ENCODE measurements around the gene POLDIP3.
"Not testable (repeated sequence)": the region's sequence is repeated elsewhere in the genome, so short reads cannot be mapped to it uniquely, and the experiment has no call there.

POLDIP3 gene

DNA sequence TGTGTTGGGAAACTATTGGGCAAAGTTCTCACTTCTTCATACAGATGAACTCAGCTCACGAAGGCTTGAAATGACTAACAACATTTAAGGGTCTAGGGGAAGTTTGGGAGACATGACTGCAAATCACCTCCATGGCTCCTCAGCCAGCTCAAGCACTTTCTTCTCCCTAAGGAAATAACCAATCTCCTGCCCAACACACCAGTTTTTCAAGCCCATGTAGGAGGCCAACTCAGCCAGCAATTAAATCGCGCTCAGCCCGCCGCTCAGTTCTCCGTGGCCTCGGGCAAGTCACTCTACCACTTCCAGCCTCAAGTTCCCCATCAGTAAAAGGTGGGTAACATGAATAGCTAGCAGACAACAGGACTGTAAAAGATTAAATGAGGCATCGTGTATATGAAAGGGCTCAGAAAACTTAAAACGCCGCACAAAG is 796 bp downstream of the POLDIP3 start:
- H3K4me3 ChIP-seq (ENCODE audit: low read depth, low read length): peak overlapping the region; percentile 72
- TF ChIP-seq, protein P1, sequence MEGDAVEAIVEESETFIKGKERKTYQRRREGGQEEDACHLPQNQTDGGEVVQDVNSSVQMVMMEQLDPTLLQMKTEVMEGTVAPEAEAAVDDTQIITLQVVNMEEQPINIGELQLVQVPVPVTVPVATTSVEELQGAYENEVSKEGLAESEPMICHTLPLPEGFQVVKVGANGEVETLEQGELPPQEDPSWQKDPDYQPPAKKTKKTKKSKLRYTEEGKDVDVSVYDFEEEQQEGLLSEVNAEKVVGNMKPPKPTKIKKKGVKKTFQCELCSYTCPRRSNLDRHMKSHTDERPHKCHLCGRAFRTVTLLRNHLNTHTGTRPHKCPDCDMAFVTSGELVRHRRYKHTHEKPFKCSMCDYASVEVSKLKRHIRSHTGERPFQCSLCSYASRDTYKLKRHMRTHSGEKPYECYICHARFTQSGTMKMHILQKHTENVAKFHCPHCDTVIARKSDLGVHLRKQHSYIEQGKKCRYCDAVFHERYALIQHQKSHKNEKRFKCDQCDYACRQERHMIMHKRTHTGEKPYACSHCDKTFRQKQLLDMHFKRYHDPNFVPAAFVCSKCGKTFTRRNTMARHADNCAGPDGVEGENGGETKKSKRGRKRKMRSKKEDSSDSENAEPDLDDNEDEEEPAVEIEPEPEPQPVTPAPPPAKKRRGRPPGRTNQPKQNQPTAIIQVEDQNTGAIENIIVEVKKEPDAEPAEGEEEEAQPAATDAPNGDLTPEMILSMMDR (IDR thresholded peaks at IDR 0.05; ENCODE audit: low read depth, low read length): no peak

DNA sequence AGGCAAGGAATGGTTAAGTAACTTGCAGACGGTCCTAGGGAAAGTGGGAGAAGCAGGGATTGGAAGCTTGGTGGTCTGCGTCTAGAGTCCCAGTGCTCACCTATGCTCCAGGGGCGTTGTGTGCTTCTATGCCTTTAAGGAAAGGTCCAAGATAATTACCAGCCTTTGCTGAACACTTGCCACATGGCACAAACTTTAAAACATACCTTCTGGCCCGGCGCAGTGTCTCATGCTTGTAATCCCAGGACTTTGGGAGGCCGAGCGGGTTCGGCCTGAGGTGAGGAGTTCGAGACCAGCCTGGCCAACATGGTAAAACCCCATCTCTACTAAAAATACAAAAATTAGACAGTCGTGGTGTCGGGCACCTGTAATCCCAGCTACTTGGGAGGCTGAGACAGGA is 2.3 kb downstream of the POLDIP3 start:
- no peak overlapping the region for H3K4me3 ChIP-seq (ENCODE audit: low read depth, low read length)
- TF ChIP-seq, protein P1 (IDR thresholded peaks at IDR 0.05; ENCODE audit: low read depth, low read length): no peak

DNA sequence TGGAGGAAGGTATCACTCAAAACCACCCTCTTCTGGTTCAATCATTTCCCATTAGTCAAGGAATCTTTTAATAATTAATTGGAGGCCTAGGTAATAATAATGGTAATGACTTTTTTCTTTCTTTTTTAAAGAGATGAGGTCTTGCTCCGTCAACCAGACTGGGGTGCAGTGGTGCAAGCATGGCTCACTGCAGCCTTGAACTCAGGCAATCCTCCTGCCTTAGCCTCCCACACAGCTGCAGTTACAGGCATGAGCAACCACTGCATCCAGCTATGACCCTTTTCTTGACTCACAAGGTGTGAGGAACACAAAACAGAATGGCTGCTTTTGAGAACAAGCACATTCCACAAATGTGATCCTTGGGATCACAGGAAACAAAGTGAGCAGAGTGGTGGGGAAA is 3.6 kb downstream of the POLDIP3 start:
- no peak overlapping the region for H3K4me3 ChIP-seq (ENCODE audit: low read depth, low read length)
- TF ChIP-seq, protein P1 (IDR thresholded peaks at IDR 0.05; ENCODE audit: low read depth, low read length): no peak

DNA sequence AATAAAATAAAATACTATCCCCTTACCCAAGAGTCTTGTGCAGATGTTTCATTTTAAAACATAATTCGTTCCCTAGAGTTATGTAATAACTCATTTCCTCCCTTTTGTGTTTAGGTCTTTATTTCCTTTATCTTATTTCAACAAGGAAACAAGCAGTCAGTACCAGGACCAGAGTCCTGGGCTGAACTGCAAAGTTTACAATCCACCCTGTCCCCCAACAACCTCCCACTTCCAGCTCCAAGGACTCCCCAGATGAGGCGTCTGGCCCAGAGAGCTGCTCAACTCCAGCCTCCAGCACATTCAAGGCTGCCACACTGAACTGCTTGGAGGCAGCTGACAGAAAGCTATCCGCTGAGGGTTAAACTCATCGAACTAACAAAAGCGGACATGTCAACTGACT is 4.5 kb downstream of the POLDIP3 start:
- TF ChIP-seq, protein P1 (IDR thresholded peaks at IDR 0.05; ENCODE audit: low read depth, low read length): no peak
- H3K4me3 ChIP-seq (ENCODE audit: low read depth, low read length): no peak overlapping the region

DNA sequence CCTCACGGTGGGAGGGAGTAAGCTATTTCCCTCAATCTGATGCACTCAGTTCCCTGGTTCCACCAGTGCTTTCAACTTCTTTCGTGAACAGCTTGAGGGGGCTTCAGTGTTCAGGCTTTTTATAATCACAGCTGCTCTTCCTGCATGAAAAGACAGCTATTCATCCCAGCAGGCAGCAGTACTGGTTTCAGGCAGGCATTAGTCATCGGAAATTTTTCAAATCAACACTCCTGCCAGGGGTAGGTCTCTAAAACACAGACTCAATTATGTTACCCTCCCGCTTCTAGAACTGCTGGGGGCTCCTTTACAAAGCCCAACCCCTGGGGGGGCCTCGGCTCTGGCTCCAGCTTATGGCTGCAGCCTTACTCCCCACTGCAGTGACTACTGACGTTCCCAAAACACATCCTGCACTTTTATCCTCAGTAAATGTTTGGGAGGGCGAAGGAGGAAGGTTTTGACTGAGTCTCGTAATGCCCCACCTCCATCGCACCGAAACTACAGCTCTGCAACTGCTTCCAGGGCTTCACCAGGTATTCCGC is 5.8 kb downstream of the POLDIP3 start:
- TF ChIP-seq, protein P1 (IDR thresholded peaks at IDR 0.05; ENCODE audit: low read depth, low read length): no peak
- H3K4me3 ChIP-seq (ENCODE audit: low read depth, low read length): peak overlapping the region; percentile 36

DNA sequence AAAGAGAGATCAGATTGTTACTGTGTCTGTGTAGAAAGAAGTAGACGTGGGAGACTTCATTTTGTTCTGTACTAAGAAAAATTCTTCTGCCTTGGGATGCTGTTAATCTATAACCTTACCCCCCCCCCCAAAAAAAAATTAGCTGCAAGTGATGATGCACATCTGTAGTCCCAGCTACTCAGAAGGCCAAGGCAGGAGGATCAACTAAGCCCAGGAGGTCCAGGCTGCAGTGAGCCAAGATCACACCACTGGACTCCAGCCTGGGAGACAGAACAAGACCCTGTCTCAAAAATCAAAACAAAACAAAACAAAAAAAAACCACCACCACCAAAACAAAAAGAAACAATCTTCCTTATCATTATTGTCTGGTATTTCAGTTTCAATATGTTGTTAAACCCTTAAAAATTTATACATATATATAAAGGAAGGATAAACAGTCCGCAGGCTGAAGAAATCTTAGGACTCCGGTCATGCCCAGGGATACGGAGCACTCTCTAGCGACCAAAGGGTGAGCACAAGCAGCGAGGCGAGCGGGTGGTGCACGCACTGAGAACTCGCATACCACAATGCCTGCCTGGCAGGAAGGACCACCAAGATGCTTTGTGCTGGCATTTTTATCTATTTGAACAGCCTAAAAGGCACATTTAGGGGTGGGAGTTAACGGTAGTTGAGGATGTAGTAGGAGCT is 6.4 kb downstream of the POLDIP3 start:
- H3K4me3 ChIP-seq (ENCODE audit: low read depth, low read length): peak overlapping the region; percentile 36
- TF ChIP-seq, protein P1 (IDR thresholded peaks at IDR 0.05; ENCODE audit: low read depth, low read length): no peak

DNA sequence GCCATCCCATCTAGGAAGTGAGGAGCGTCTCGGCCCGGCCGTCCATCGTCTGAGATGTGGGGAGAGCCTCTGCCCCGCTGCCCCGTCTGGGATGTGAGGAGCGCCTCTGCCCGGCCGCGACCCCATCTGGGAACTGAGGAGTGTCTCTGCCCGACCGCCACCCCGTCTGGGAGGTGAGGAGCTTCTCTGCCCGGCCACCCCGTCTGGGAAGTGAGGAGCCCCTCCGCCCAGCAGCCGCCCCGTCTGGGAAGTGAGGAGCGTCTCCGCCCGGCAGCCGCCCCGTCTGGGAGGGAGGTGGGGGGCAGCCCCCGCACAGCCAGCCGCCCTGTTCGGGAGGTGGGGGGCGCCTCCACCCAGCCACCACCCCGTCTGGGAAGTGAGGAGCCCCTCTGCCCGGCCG is 7.0 kb downstream of the POLDIP3 start:
- not testable (repeated sequence) for H3K4me3 ChIP-seq (ENCODE audit: low read depth, low read length)

DNA sequence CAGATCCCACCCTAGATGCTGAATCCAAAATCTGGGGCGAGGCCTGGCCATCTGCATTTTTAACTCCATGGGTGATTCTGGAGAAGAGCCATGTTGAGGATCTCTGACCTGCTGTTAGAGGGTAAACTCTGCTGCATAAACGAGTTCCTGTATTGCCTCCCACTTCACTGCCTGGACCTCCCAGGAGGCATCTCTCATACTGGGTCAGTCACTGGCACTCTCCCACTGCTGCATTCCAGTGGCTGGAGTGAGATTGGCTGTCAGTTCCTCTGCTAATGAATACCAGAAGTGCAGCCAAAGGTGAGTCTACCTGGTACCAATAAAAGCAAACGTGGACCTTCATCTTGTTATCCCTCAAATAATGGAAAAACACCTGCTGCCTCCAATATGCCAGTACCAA is 10.3 kb downstream of the POLDIP3 start:
- TF ChIP-seq, protein P1 (IDR thresholded peaks at IDR 0.05; ENCODE audit: low read depth, low read length): no peak
- H3K4me3 ChIP-seq (ENCODE audit: low read depth, low read length): no peak overlapping the region

All from WI38 (cell line).